Ishikawa (cell line): Measurements from ENCODE around the gene GVQW3.

Experiments
- CEBPB ChIP-seq: IDR thresholded peaks from 2 replicates; pipeline ENCODE4 v1.6.1; 2012
- CREB1 ChIP-seq: IDR thresholded peaks from 2 replicates; pipeline ENCODE4 v1.6.1; 2012; ENCODE audit warnings: low read depth
- EGR1 ChIP-seq: IDR thresholded peaks from 2 replicates; pipeline ENCODE4 v1.6.1; 2012
- EP300 ChIP-seq: IDR thresholded peaks from 2 replicates; pipeline ENCODE4 v1.6.1; 2012; ENCODE audit warnings: borderline replicate concordance
- FOXM1 ChIP-seq: IDR thresholded peaks from 2 replicates; pipeline ENCODE4 v1.6.1; 2012; ENCODE audit warnings: low read depth, borderline replicate concordance
- NFIC ChIP-seq: IDR thresholded peaks from 2 replicates; pipeline ENCODE4 v1.6.1; 2012
- RAD21 ChIP-seq: IDR thresholded peaks from 2 replicates; pipeline ENCODE4 v1.6.1; 2012; ENCODE audit warnings: low read depth
- TAF1 ChIP-seq: IDR thresholded peaks from 2 replicates; pipeline ENCODE4 v1.6.1; 2012; ENCODE audit warnings: low read depth, mild to moderate bottlenecking
- TCF12 ChIP-seq: IDR thresholded peaks from 2 replicates; pipeline ENCODE4 v1.6.1; 2012; ENCODE audit warnings: low read depth
- TEAD4 ChIP-seq: IDR thresholded peaks from 2 replicates; pipeline ENCODE4 v1.6.1; 2012
- YY1 ChIP-seq: IDR thresholded peaks from 2 replicates; pipeline ENCODE4 v1.6.1; 2012; ENCODE audit warnings: low read depth
- ZBTB7A ChIP-seq: IDR thresholded peaks from 2 replicates; pipeline ENCODE4 v1.6.1; 2012; ENCODE audit warnings: low read depth
- TF ChIP-seq, protein P1 (sequence below): IDR thresholded peaks from 2 replicates; pipeline ENCODE4 v1.6.1; 2012
- TF ChIP-seq, protein P2 (sequence below): IDR thresholded peaks from 2 replicates; pipeline ENCODE4 v1.6.1; 2012; ENCODE audit warnings: low read depth, mild to moderate bottlenecking
- TF ChIP-seq, protein P3 (sequence below): IDR thresholded peaks from 2 replicates; pipeline ENCODE4 v1.6.1; 2012

The GVQW3 gene

DNA sequence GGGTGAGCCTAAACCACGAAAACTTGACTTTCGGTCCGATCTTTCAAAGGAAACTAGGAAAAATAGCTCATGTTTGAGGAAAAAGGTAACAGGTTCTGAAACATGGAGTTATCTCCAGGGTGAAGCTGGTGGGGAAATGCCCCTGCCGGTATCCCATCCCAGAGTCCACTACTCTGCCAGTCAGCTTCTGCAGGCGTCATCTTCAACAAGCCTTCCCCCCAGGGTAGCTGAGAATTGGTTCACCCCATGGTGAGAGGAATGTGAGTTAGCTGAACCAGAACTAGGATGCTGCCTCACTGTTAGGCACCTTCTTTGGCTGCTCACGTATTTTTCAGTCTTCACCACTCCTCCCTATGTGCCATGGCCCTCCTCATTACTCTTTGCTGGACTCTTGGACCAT, 1.1 kb downstream of the GVQW3 start:
- TF ChIP-seq, protein P1, sequence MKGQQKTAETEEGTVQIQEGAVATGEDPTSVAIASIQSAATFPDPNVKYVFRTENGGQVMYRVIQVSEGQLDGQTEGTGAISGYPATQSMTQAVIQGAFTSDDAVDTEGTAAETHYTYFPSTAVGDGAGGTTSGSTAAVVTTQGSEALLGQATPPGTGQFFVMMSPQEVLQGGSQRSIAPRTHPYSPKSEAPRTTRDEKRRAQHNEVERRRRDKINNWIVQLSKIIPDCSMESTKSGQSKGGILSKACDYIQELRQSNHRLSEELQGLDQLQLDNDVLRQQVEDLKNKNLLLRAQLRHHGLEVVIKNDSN, result no peak
- TF ChIP-seq CEBPB, result no peak
- TF ChIP-seq TAF1, result no peak
- TF ChIP-seq, protein P2, sequence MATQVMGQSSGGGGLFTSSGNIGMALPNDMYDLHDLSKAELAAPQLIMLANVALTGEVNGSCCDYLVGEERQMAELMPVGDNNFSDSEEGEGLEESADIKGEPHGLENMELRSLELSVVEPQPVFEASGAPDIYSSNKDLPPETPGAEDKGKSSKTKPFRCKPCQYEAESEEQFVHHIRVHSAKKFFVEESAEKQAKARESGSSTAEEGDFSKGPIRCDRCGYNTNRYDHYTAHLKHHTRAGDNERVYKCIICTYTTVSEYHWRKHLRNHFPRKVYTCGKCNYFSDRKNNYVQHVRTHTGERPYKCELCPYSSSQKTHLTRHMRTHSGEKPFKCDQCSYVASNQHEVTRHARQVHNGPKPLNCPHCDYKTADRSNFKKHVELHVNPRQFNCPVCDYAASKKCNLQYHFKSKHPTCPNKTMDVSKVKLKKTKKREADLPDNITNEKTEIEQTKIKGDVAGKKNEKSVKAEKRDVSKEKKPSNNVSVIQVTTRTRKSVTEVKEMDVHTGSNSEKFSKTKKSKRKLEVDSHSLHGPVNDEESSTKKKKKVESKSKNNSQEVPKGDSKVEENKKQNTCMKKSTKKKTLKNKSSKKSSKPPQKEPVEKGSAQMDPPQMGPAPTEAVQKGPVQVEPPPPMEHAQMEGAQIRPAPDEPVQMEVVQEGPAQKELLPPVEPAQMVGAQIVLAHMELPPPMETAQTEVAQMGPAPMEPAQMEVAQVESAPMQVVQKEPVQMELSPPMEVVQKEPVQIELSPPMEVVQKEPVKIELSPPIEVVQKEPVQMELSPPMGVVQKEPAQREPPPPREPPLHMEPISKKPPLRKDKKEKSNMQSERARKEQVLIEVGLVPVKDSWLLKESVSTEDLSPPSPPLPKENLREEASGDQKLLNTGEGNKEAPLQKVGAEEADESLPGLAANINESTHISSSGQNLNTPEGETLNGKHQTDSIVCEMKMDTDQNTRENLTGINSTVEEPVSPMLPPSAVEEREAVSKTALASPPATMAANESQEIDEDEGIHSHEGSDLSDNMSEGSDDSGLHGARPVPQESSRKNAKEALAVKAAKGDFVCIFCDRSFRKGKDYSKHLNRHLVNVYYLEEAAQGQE, result no peak
- no peak for TF ChIP-seq ZBTB7A
- no peak for TF ChIP-seq EP300
- TF ChIP-seq RAD21, result no peak
- no peak for TF ChIP-seq YY1
- TF ChIP-seq, protein P3, sequence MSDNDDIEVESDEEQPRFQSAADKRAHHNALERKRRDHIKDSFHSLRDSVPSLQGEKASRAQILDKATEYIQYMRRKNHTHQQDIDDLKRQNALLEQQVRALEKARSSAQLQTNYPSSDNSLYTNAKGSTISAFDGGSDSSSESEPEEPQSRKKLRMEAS, result no peak

DNA sequence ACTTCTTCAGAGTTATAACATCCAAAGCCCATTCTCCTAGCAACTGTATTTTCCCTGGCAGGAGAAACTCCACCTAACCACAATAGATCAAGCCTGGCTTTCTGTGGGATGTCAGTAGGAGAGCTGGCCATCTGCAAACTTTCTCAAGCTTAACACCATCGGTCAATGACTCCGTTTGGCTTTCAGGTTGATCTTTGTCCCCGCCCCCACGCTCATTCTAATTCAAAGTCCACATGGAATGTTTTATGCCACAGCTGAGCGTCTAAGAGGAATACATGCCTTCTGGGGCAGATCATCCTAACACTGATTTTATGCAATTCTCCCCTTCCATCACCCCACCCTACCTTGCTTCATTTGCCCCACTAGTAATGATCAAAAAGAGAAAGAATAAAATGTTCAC, 4.8 kb downstream of the GVQW3 start:
- TF ChIP-seq NFIC (no peak), TAF1 (no peak), RAD21 (no peak), YY1 (no peak), TCF12 (no peak), EGR1 (no peak), TEAD4 (no peak), CREB1 (no peak), FOXM1 (no peak)
- TF ChIP-seq, protein P1, result no peak
- TF ChIP-seq, protein P3, result no peak
- TF ChIP-seq, protein P2, result no peak

DNA sequence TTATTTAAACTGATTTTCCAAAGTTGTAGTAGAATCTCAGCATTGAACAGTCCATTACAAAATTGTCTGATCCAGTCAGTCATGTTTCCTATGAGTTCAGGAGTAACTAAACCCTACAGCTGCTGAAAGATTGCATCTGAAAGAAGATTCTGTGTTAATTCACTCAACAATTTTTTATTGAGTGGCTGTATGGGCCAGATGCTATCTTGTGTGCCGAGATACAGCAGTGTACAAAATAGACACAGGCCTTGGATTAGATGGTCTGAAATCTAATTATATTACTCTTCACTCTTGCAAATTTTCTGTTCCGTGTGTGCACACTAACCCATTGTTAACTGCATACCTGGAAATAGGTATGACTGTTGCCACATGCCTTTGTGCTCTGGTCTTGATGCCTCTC, 7.3 kb downstream of the GVQW3 start:
- TF ChIP-seq NFIC (no peak), YY1 (no peak), TAF1 (no peak)

DNA sequence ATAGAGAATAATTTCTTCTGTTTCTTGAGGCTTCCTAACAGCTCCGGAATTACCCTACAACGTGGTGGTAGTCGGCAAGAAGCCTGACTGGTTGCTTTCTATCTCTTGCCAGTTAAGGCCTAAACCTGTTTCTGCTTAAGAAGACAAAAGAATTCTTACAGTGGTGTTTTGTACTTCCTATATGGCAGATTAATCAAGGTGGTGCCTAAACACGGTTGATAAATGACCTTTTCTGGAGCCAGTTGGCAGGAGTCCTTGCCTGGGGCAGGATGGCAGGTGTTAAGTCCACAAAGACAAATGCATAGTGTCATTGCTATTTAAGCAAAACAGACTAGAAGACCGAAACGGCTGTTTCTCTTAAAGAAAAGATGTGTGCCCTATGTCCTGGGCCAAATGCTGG, 9.9 kb downstream of the GVQW3 start:
- TF ChIP-seq YY1, result no peak
- TF ChIP-seq, protein P3, result no peak
- TF ChIP-seq TCF12, result no peak
- TF ChIP-seq TAF1, result no peak
- no peak for TF ChIP-seq CREB1
- TF ChIP-seq TEAD4, result no peak
- no peak for TF ChIP-seq EP300
- TF ChIP-seq CEBPB, result no peak
- no peak for TF ChIP-seq RAD21
- TF ChIP-seq, protein P1, result no peak
- TF ChIP-seq FOXM1, result no peak
- TF ChIP-seq, protein P2, result no peak
- TF ChIP-seq NFIC, result no peak
- TF ChIP-seq ZBTB7A, result no peak
- TF ChIP-seq EGR1, result no peak
